Adrenal gland (tissue), 12 donors: ENCODE data around the gene GNLY. TPM values are rescaled to one million over a fixed set of nuclear protein-coding genes. Genes with fewer than 3 reads are reported as not detected.

Experiments
- DNase-seq, 7 donors: peaks; one replicate each; pipeline ENCODE4 v3.0.0-alpha.2; 2019 to 2020
- H3K27ac ChIP-seq, 5 donors: fragments of 200-600 bp; sonication (generic) in 4 of 5; 1 replicate in 3 of 5; 2 replicates in 2 of 5; pipeline versions ENCODE4 v1.5.1 to v1.8.0; 2016 to 2020; ENCODE audit warnings: mild to moderate bottlenecking in 1 of 5
- H3K27me3 ChIP-seq: fragments of 200-600 bp; 2 replicates; pipeline ENCODE4 v1.8.0; 2021
- H3K36me3 ChIP-seq, 2 donors: fragments of 200-600 bp; replicated peaks in 1 of 2; 1 replicate in 1 of 2; 2 replicates in 1 of 2; pipeline versions ENCODE4 v1.5.1 to v1.8.0; 2018 to 2022
- H3K4me1 ChIP-seq, 2 donors: fragments of 200-600 bp; replicated peaks in 1 of 2; 1 replicate in 1 of 2; 2 replicates in 1 of 2; pipeline versions ENCODE4 v1.5.1 to v1.8.0; 2018 to 2021
- H3K4me3 ChIP-seq, 4 donors: fragments of 200-600 bp; sonication (generic) in 3 of 4; one replicate each; pipeline ENCODE4 v1.5.1; 2016 to 2018
- H3K9me3 ChIP-seq, 3 donors: fragments of 200-600 bp; sonication (generic) in 1 of 3; replicated peaks in 1 of 3; 1 replicate in 2 of 3; 2 replicates in 1 of 3; pipeline versions ENCODE4 v1.5.1 to v1.8.0; 2016 to 2021
- POLR2A ChIP-seq, 2 donors: fragments of 450-650 bp; IDR thresholded peaks; one replicate each; pipeline ENCODE4 v1.6.1; 2017; ENCODE audit warnings: antibody characterized with exemption in 2 of 2, mild to moderate bottlenecking in 2 of 2, moderate library complexity in 1 of 2
- WGBS, 4 donors: extraction: QIAGEN DNeasy Blood & Tissue Kit in 2 of 4; methylation state at CpG; one replicate each; pipeline versions ENCODE4 v1.1.5 to v1.1.7; 2013 to 2017; 5-methylcytosine and 5-hydroxymethylcytosine counted together
- intact Hi-C, 2 donors: fragments of 100-400 bp; cut with DNase I; formaldehyde crosslinking; loops; one replicate each; pipeline versions ENCODE4 v1.14.1 to v1.15.0; 2022 to 2023
- polyA plus RNA-seq, 3 donors: library from polyadenylated mRNA; stranded (reverse); fragments of 200-250 nt in 2 of 3; fragments of 350-450 nt in 1 of 3; fragmentation: Illumina TruSeq in 1 of 3; extraction: RNeasy Lipid Tissue Mini Kit (QIAGEN cat#74804) in 1 of 3; gene quantifications; one replicate each; pipeline ENCODE4 v1.2.3, GENCODE V29; 2013 to 2014
- total RNA-seq, 9 donors: library from RNA; depleted of rRNA in 4 of 9; stranded (reverse); fragments of >200 nt in 4 of 9; fragments of 120-200 nt in 1 of 9; fragmentation: NEBNext Ultra II Directional in 1 of 9; extraction: Animal tissue kit (Norgen Biotek cat#: 25700) in 1 of 9; gene quantifications; one replicate each; pipeline versions ENCODE4 v1.1.0 to v1.2.4, GENCODE V29; 2013 to 2023
- TF ChIP-seq, protein P1 (sequence below), 6 experiments: fragments of 450-650 bp in 4 of 6; fragments of 200-600 bp in 2 of 6; sonication (generic) in 1 of 6; IDR thresholded peaks; 1 replicate in 5 of 6; 2 replicates in 1 of 6; pipeline versions ENCODE4 v1.5.1 to v1.8.0; 2016 to 2021; ENCODE audit warnings: antibody characterized with exemption in 6 of 6, mild to moderate bottlenecking in 2 of 6, moderate library complexity in 1 of 6
- donor health status: healthy with polysubstance abuse.
- donor health status: Bipolar disorder and iron deficiency.
- donor health status: DM: yes; HTN: yes; CAD: no.
- donor health status: DM: no; HTN: no; CAD: no.
- donor health status: DM: no; HTN: no; CAD: no.
- donor health status: DM: yes; HTN: yes; CAD: no.

GNLY gene
- total and polyA plus RNA-seq, 12 donors, result 0.28 to 6.7 (median 1.3) TPM; not detected in 1

DNA sequence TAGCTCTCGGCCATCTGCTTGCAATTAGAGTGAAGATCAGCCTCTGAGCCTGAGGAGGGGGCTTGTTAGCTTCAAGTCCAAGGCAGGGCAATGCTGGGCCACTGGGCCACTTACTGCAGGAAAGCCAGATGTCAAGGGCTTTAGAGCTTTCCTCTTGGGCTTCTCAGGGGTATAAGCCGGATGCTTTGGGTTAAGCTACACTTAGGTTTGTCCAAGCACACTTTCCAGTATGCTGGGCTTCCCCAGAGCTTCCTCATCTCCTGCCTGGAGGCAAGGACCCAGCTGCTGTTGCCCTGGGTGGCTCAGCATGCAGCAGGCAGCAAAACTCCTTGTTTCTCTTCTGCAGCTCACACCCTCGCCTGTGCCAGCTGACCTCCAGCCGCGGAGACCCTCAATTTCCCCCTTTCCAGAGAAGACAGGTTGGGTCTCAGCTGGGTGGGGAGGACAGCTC is 30.6 kb downstream of the GNLY start:
- H3K4me1 ChIP-seq, result peaks cover 0 to 18% of the 10 kb centered on the region in 2 donors
- intact Hi-C loops, result no loop called here
- H3K9me3 ChIP-seq, result no peaks in the 10 kb centered on the region
- H3K36me3 ChIP-seq, result no peaks in the 10 kb centered on the region
- WGBS, 4 donors, result 66 to 83% (median 71%) methylated on average over 4 to 5 of the region's 5 CpGs
- no peaks in the 10 kb centered on the region for H3K27me3 ChIP-seq
- TF ChIP-seq POLR2A (IDR thresholded peaks at IDR 0.05), result no peak
- TF ChIP-seq, protein P1, sequence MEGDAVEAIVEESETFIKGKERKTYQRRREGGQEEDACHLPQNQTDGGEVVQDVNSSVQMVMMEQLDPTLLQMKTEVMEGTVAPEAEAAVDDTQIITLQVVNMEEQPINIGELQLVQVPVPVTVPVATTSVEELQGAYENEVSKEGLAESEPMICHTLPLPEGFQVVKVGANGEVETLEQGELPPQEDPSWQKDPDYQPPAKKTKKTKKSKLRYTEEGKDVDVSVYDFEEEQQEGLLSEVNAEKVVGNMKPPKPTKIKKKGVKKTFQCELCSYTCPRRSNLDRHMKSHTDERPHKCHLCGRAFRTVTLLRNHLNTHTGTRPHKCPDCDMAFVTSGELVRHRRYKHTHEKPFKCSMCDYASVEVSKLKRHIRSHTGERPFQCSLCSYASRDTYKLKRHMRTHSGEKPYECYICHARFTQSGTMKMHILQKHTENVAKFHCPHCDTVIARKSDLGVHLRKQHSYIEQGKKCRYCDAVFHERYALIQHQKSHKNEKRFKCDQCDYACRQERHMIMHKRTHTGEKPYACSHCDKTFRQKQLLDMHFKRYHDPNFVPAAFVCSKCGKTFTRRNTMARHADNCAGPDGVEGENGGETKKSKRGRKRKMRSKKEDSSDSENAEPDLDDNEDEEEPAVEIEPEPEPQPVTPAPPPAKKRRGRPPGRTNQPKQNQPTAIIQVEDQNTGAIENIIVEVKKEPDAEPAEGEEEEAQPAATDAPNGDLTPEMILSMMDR (IDR thresholded peaks at IDR 0.05), result no peak
- H3K27ac ChIP-seq, result peak overlapping the region in 2 of 5 donors; percentile 18 to 32
- no peak overlapping the region for H3K4me3 ChIP-seq
- no peak for DNase-seq

DNA sequence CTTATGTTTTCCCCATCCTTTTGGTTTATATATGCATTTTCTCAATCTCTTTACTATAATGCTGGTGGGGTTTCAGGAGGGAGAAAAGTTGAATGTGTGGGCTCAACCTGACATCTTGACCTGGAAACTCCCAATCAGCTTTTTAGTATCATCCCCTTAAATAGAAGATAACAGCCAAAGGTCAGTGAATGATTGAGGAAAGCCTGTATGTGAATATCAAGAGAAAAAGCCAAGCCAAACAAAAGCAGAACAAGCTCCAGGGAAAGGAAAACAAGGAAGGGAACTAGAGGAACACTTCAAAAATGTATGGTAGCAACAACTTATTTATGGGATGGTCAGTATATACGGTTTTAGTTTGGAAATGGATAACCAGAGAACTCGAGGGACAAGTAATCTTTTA is 31.3 kb downstream of the GNLY start:
- Histone ChIP-seq H3K36me3 (no peaks in the 10 kb centered on the region), H3K4me1 (peaks cover 0 to 18% of the 10 kb centered on the region in 2 donors), H3K27ac (peak overlapping the region in 1 of 5 donors; percentile 18), H3K4me3 (no peak overlapping the region), H3K9me3 (no peaks in the 10 kb centered on the region), H3K27me3 (no peaks in the 10 kb centered on the region)
- WGBS, 4 donors, result 34 to 46% (median 40%) methylated on average over 2 of the region's 2 CpGs
- intact Hi-C loops, result no loop called here
- TF ChIP-seq POLR2A (IDR thresholded peaks at IDR 0.05), result no peak
- TF ChIP-seq, protein P1 (IDR thresholded peaks at IDR 0.05), result no peak
- no peak for DNase-seq

- H3K9me3 ChIP-seq, result no peaks in the 10 kb centered on the region
- WGBS, 4 donors, result 65 to 84% (median 78%) methylated on average over 8 to 10 of the region's 10 CpGs
- no peaks in the 10 kb centered on the region for H3K27me3 ChIP-seq
- peaks cover 0 to 18% of the 10 kb centered on the region in 2 donors for H3K4me1 ChIP-seq
- DNase-seq, result no peak
- intact Hi-C loops, result loop anchor here in 1 of 2 donors (2.0 kb wide), 2 partner anchors 21 to 87 kb away; no protein-coding TSS in a partner anchor
- no peak overlapping the region for H3K27ac ChIP-seq
- TF ChIP-seq, protein P1 (IDR thresholded peaks at IDR 0.05), result no peak
- no peak for TF ChIP-seq POLR2A (IDR thresholded peaks at IDR 0.05)
- no peak overlapping the region for H3K4me3 ChIP-seq
- H3K36me3 ChIP-seq, result no peaks in the 10 kb centered on the region
Measured at GRCh38 chr2:85727798-85728197, 33.6 kb downstream of the GNLY start.

GRCh38 chr2:85728342-85728741 is 34.2 kb downstream of the GNLY start:
- H3K36me3 ChIP-seq, result no peaks in the 10 kb centered on the region
- no peak overlapping the region for H3K4me3 ChIP-seq
- H3K27ac ChIP-seq, result peak overlapping the region in 1 of 5 donors; percentile 45
- peaks cover 0 to 18% of the 10 kb centered on the region in 2 donors for H3K4me1 ChIP-seq
- DNase-seq, result no peak
- 44 to 61% (median 47%) methylated on average over 5 of the region's 5 CpGs for WGBS, 4 donors
- TF ChIP-seq, protein P1 (IDR thresholded peaks at IDR 0.05), result no peak
- no peak for TF ChIP-seq POLR2A (IDR thresholded peaks at IDR 0.05)
- H3K27me3 ChIP-seq, result no peaks in the 10 kb centered on the region
- no peaks in the 10 kb centered on the region for H3K9me3 ChIP-seq
- intact Hi-C loops, result loop anchor here in 1 of 2 donors (2.0 kb wide), 2 partner anchors 20 to 86 kb away; no protein-coding TSS in a partner anchor
